Measurements from ENCODE around the gene SLC33A1. TPM values are rescaled to one million over a fixed set of nuclear protein-coding genes. Genes with fewer than 3 reads are reported as not detected.
"Not testable (repeated sequence)": the region's sequence is repeated elsewhere in the genome, so short reads cannot be mapped to it uniquely, and the experiment has no call there.

Gene SLC33A1
- total RNA-seq, 1 experiment from 2014 or later, result 24.9 TPM

DNA sequence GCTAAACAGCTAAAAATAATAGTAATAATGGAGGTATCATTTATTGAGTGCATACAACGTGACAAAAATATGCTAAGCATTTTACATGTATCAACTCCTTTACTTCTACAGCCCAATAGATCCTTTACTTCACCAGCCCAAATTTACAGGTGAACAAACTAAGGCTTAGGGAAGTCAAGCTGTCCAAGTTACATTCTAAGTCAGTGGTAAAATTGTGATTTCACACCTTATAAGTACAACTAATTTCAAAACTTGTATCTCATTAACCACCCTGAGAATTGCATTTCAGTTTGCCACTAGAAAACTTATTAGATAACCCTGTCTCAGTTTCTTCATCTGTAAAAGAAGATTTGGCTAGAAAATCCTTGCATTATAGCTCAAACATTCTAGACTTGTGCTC is 10.7 kb downstream of the SLC33A1 start:
- no peak overlapping the region for H3K27ac Mint-ChIP-seq
- no peak for TF ChIP-seq MYBL2 (CRISPR knock-in tag; IDR thresholded peaks at IDR 0.05)
- no peak for TF ChIP-seq FOXK1 (CRISPR knock-in tag; IDR thresholded peaks at IDR 0.05)
- TF ChIP-seq ZNF263 (CRISPR knock-in tag; IDR thresholded peaks at IDR 0.05; ENCODE audit: low read depth), result no peak
- TF ChIP-seq JUN (CRISPR knock-in tag; IDR thresholded peaks at IDR 0.05), result no peak
- TF ChIP-seq ARID4B (CRISPR knock-in tag; IDR thresholded peaks at IDR 0.05; ENCODE audit: borderline replicate concordance), result no peak
- no peak for TF ChIP-seq NR3C1 (CRISPR knock-in tag; conservative IDR thresholded peaks at IDR 0.05; ENCODE audit: low read depth)
- H3K27me3 Mint-ChIP-seq (ENCODE audit: low read depth), result no peaks in the 10 kb centered on the region
- no peaks in the 10 kb centered on the region for H3K9me3 Mint-ChIP-seq
- no peaks in the 10 kb centered on the region for H3K4me1 Mint-ChIP-seq
- DNase-seq (ENCODE audit: low spot score) (no peak), ATAC-seq (no peak)
- H3K4me3 Mint-ChIP-seq, result no peak overlapping the region
- POLR2A ChIA-PET, result no interaction called here
- H3K36me3 Mint-ChIP-seq, result no peaks in the 10 kb centered on the region
- CTCF ChIA-PET, result interaction anchor here (1.8 kb wide), 1 partner anchor 37 kb away, joined by 5 read pairs; the partner anchor contains the start of gene C3orf33

DNA sequence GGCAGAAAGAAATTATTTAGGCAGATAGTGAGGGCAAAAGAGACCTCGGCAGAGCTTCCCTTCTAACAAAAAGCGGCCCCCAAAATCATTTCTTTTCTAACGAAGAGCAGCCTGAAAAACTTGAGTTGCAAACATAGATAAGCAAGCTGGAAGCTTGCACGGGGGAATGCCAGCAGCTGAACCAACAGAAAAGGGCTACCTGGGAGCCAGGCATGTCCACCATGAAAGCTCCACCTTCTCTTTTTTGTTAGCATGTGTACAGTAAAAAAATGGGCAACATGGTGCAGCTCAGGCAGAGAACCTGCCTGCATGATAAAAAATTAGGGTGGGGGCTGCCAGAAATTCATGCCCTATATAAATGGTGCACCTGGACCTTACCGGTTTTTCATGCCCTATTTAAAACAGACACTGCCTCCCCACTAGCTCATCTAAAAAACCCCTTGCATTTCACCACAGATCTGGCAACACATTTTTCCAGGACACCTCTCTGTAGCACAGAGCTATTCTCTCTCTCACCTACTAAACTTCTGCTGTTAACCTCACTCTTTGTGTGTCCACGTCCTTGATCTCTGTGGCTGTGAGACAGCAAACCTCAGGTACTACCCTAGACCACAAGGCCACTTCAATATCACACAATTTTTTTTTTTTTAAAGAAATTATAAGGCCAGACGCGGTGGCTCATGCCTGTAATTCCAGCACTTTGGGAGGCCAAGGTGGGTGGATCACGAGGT is 18.7 kb downstream of the SLC33A1 start:
- no peak for ATAC-seq
- ChIA-PET CTCF (interaction anchor here (1.1 kb wide), 2 partner anchors 30 to 34 kb away, joined by 4 read pairs; partner anchors contain the start of gene C3orf33), POLR2A (interaction anchor here (0.6 kb wide), 1 partner anchor 9 kb away, joined by 3 read pairs; no protein-coding TSS in a partner anchor)
- Mint-ChIP-seq H3K36me3 (peaks cover 11% of the 10 kb centered on the region), H3K4me1 (no peaks in the 10 kb centered on the region), H3K27me3 (ENCODE audit: low read depth) (no peaks in the 10 kb centered on the region), H3K9me3 (peaks cover 3% of the 10 kb centered on the region; the same call in 1 of the 2 replicates), H3K27ac (no peak overlapping the region; the same call in 1 of the 2 replicates), H3K4me3 (no peak overlapping the region)
- TF ChIP-seq MYBL2 (CRISPR knock-in tag; IDR thresholded peaks at IDR 0.05), result no peak
- TF ChIP-seq NR1H2 (CRISPR knock-in tag; IDR thresholded peaks at IDR 0.05), result no peak
- TF ChIP-seq IRF1 (CRISPR knock-in tag; IDR thresholded peaks at IDR 0.05), result no peak
- no peak for TF ChIP-seq NFATC4 (CRISPR knock-in tag; IDR thresholded peaks at IDR 0.05)
- TF ChIP-seq TEAD1 (CRISPR knock-in tag; IDR thresholded peaks at IDR 0.05), result no peak
- DNase-seq (ENCODE audit: low spot score), result no peak

DNA sequence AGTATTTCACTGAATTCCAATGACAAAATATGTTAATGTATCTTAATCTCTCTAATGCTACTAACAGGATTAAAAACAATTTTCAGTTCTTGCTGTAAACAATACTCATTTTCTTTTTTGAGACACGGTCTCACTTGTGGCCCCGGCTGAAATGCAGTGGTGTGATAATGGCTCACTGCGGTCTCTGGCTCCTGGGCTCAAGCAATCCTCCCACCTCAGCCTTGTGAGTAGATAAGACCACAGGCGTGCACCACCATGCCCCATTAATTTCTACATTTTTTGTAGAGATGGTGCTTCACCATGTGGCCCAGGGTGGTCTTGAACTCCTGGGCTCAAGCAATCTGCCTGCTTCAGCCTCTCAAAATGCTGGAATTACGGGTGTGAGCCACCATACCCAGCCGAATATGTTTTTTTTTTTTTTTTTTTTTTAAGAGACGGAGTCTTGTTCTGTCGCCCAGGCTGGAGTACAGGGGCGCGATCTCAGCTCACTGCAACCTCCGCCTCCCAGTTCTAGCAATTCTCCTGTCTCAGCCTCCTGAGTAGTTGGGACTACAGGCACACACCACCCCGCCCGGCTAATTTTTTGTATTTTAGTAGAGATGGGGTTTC is 25.6 kb downstream of the SLC33A1 start:
- H3K9me3 Mint-ChIP-seq; H3K27me3 Mint-ChIP-seq (ENCODE audit: low read depth); H3K27ac Mint-ChIP-seq; POLR2A ChIA-PET; DNase-seq (ENCODE audit: low spot score); ATAC-seq; H3K4me1 Mint-ChIP-seq; H3K4me3 Mint-ChIP-seq; H3K36me3 Mint-ChIP-seq: not testable (repeated sequence)
- CTCF ChIA-PET, result interaction anchor here (2.3 kb wide), 1 partner anchor 22 kb away, joined by 15 read pairs; the partner anchor contains the start of gene C3orf33

DNA sequence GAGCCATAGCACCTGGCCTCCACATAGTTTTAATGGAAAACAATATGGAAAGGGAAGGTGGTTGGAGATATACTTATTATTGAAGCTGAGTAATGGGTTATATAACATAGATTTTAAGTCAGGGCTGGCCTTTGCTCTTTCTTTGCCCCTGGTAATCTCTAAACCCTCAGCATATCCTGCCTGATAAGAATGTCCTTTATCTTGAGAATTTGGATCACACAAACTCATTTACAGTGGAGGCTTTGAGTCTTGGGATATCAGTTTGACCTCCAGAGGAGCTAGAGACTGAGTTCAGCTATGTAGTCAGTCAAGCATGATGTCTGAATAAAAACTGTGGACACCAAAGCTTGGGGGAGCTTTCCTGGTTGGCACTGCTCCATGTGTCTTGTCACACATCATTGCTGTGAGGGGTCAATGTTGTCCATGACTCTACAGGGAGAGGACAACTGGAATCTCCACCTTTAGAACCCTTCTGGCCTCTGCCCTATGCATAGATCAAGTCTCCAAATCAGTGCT is 39.1 kb downstream of the SLC33A1 start:
- no peak overlapping the region for H3K27ac Mint-ChIP-seq
- DNase-seq (ENCODE audit: low spot score) (no peak), ATAC-seq (no peak)
- no peaks in the 10 kb centered on the region for H3K27me3 Mint-ChIP-seq (ENCODE audit: low read depth)
- H3K4me1 Mint-ChIP-seq, result no peaks in the 10 kb centered on the region
- peaks cover 7% of the 10 kb centered on the region for H3K9me3 Mint-ChIP-seq
- ChIA-PET CTCF (interaction anchor here (0.6 to 3.2 kb wide), 2 partner anchors 9 to 100 kb away, joined by 4 to 25 read pairs; partner anchors contain the start of gene C3orf33), POLR2A (no interaction called here)
- H3K4me3 Mint-ChIP-seq, result no peak overlapping the region
- H3K36me3 Mint-ChIP-seq, result no peaks in the 10 kb centered on the region
- TF ChIP-seq PREB (CRISPR knock-in tag; IDR thresholded peaks at IDR 0.05; ENCODE audit: borderline replicate concordance) (no peak), MYBL2 (CRISPR knock-in tag; IDR thresholded peaks at IDR 0.05) (no peak), CREM (CRISPR knock-in tag; IDR thresholded peaks at IDR 0.05) (no peak), SMAD4 (CRISPR knock-in tag; IDR thresholded peaks at IDR 0.05) (no peak), CREB1 (CRISPR knock-in tag; IDR thresholded peaks at IDR 0.05) (no peak), MAX (CRISPR knock-in tag; IDR thresholded peaks at IDR 0.05) (no peak), TCF7 (CRISPR knock-in tag; IDR thresholded peaks at IDR 0.05; ENCODE audit: low read depth) (no peak), TEAD4 (CRISPR knock-in tag; IDR thresholded peaks at IDR 0.05) (no peak), ZNF671 (CRISPR knock-in tag; IDR thresholded peaks at IDR 0.05) (no peak)
- TF ChIP-seq, protein P1, sequence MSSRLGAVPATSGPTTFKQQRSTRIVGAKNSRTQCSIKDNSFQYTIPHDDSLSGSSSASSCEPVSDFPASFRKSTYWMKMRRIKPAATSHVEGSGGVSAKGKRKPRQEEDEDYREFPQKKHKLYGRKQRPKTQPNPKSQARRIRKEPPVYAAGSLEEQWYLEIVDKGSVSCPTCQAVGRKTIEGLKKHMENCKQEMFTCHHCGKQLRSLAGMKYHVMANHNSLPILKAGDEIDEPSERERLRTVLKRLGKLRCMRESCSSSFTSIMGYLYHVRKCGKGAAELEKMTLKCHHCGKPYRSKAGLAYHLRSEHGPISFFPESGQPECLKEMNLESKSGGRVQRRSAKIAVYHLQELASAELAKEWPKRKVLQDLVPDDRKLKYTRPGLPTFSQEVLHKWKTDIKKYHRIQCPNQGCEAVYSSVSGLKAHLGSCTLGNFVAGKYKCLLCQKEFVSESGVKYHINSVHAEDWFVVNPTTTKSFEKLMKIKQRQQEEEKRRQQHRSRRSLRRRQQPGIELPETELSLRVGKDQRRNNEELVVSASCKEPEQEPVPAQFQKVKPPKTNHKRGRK (CRISPR knock-in tag; IDR thresholded peaks at IDR 0.05; ENCODE audit: borderline replicate concordance), result no peak

All from WTC11 (cell line).